GM19193 (cell line): ENCODE results near the gene LTO1.

Experiments
- POLR2A ChIP-seq: IDR thresholded peaks from 4 replicates; pipeline ENCODE4 v1.6.1; 2011; ENCODE audit not compliant: insufficient read depth, insufficient read length; ENCODE audit errors: extremely low read depth

Gene LTO1

GRCh38 chr11:69667619-69668604 lies 7.2 kb downstream of the LTO1 start:
- TF ChIP-seq POLR2A = peak; percentile 2

GRCh38 chr11:69666752-69667536 lies 8.2 kb downstream of the LTO1 start:
- TF ChIP-seq POLR2A = no peak

GRCh38 chr11:69666261-69666660 lies 8.9 kb downstream of the LTO1 start:
- TF ChIP-seq POLR2A = no peak

- TF ChIP-seq POLR2A = no peak
Measured at GRCh38 chr11:69665669-69666068, 9.5 kb downstream of the LTO1 start.

- TF ChIP-seq POLR2A = no peak
Measured at GRCh38 chr11:69664901-69665300, 10.3 kb downstream of the LTO1 start.

GRCh38 chr11:69664103-69664775 lies 10.9 kb downstream of the LTO1 start:
- TF ChIP-seq POLR2A = no peak

GRCh38 chr11:69663326-69663725 lies 11.8 kb downstream of the LTO1 start:
- no peak for TF ChIP-seq POLR2A

- no peak for TF ChIP-seq POLR2A
Measured at GRCh38 chr11:69662806-69663205, 12.3 kb downstream of the LTO1 start.

GRCh38 chr11:69662021-69662698 lies 13.0 kb downstream of the LTO1 start:
- TF ChIP-seq POLR2A = no peak

GRCh38 chr11:69661413-69661715 lies 13.8 kb downstream of the LTO1 start:
- TF ChIP-seq POLR2A = no peak

- TF ChIP-seq POLR2A = no peak
Measured at GRCh38 chr11:69660001-69660500, 15.1 kb downstream of the LTO1 start.

GRCh38 chr11:69659591-69659990 lies 15.6 kb downstream of the LTO1 start:
- TF ChIP-seq POLR2A = no peak

- TF ChIP-seq POLR2A = no peak
Measured at GRCh38 chr11:69658626-69659450, 16.3 kb downstream of the LTO1 start.
